Astrocyte (in vitro differentiated cells and primary cell): ENCODE data around the gene PRSS22.

Source experiments
- EZH2 ChIP-seq: IDR thresholded peaks from 2 replicates; pipeline ENCODE4 v1.6.1; 2012; ENCODE audit warnings: mild to moderate bottlenecking, low read length, inconsistent platforms; ENCODE audit not compliant: insufficient read depth
- TF ChIP-seq, protein P1 (sequence below): IDR thresholded peaks from 2 replicates; pipeline ENCODE4 v1.5.1; 2011; ENCODE audit warnings: low read depth, mild to moderate bottlenecking, inconsistent platforms, low read length, moderate library complexity; ENCODE audit not compliant: insufficient read depth

DNA sequence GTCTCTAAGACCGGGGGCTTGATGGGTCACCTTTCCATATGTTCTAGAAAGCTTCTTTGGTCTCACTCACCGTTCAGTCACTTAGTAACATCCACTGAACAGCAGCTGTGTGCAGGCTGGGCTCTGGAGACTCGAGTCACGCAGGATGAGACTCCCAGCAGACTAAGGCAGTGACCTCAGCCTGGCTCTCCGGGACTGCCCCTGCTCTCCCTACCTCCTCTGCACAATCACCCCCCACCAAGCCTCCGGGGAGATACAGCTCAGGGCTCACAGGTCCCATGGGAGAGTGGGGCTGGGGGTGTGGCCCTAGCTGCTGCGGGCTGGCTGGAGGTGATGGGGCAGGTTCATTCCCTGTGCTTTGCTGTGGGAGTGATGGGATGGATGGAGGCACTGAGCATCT, 39.1 kb upstream of the PRSS22 start:
- no peak for TF ChIP-seq EZH2
- TF ChIP-seq, protein P1, sequence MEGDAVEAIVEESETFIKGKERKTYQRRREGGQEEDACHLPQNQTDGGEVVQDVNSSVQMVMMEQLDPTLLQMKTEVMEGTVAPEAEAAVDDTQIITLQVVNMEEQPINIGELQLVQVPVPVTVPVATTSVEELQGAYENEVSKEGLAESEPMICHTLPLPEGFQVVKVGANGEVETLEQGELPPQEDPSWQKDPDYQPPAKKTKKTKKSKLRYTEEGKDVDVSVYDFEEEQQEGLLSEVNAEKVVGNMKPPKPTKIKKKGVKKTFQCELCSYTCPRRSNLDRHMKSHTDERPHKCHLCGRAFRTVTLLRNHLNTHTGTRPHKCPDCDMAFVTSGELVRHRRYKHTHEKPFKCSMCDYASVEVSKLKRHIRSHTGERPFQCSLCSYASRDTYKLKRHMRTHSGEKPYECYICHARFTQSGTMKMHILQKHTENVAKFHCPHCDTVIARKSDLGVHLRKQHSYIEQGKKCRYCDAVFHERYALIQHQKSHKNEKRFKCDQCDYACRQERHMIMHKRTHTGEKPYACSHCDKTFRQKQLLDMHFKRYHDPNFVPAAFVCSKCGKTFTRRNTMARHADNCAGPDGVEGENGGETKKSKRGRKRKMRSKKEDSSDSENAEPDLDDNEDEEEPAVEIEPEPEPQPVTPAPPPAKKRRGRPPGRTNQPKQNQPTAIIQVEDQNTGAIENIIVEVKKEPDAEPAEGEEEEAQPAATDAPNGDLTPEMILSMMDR, result no peak
